Naive thymus-derived CD4-positive, alpha-beta T cell (primary cell): Measurements from ENCODE around the gene SLC6A12. TPM values are rescaled to one million over a fixed set of nuclear protein-coding genes. Genes with fewer than 3 reads are reported as not detected.
A peak's percentile ranks its signal among the peaks of the same experiment; 100 is the strongest.

Experiments
- ATAC-seq: fragments of 150-1000 bp; cut with Tn5 transposase; 2 replicates; pipeline ENCODE4 v1.10.0; 2021; ENCODE audit warnings: mild to moderate bottlenecking, moderate library complexity
- CTCF ChIA-PET: fragments of 350-600 bp; sonication (Branson Sonifier 250); formaldehyde crosslinking; loops from one replicate; lab custom pipeline; 2021; ENCODE audit warnings: antibody characterized with exemption; lab: Charles Lee
- POLR2A ChIA-PET: fragments of 350-600 bp; sonication (Branson Sonifier 250); formaldehyde crosslinking; loops from one replicate; lab custom pipeline; 2021; ENCODE audit warnings: antibody characterized with exemption, inconsistent platforms; lab: Charles Lee
- DNase-seq, 9 donors: peaks; one replicate each; pipeline versions ENCODE4 v3.0.0 to v3.0.0-alpha.2; 2020 to 2022; ENCODE audit warnings: mixed read lengths in 1 of 9
- H3K27ac ChIP-seq: one replicate; pipeline ENCODE4 v1.7.0; 2013; ENCODE audit warnings: mild to moderate bottlenecking, low read depth, low read length, moderate library complexity
- H3K27me3 ChIP-seq, 2 donors: one replicate each; pipeline ENCODE4 v1.7.0; 2013; ENCODE audit warnings: low read length in 2 of 2, mild to moderate bottlenecking in 2 of 2, moderate library complexity in 2 of 2; ENCODE audit not compliant: control insufficient read depth in 2 of 2, insufficient read depth in 2 of 2
- H3K36me3 ChIP-seq, 3 experiments: 1 replicate in 2 of 3; 2 replicates in 1 of 3; pipeline ENCODE4 v1.7.0; 2013; ENCODE audit warnings: low read length in 3 of 3, mild to moderate bottlenecking in 3 of 3, moderate library complexity in 1 of 3; ENCODE audit not compliant: insufficient read depth in 3 of 3, control insufficient read depth in 2 of 3
- H3K4me1 ChIP-seq, 2 donors: one replicate each; pipeline ENCODE4 v1.7.0; 2013; ENCODE audit warnings: low read length in 2 of 2, mild to moderate bottlenecking in 2 of 2, moderate library complexity in 1 of 2; ENCODE audit not compliant: control insufficient read depth in 2 of 2, insufficient read depth in 2 of 2
- H3K4me3 ChIP-seq: 2 replicates; pipeline ENCODE4 v1.7.0; 2013; ENCODE audit warnings: mild to moderate bottlenecking, low read length
- H3K9me3 ChIP-seq, 3 experiments: 1 replicate in 2 of 3; 2 replicates in 1 of 3; pipeline ENCODE4 v1.7.0; 2013; ENCODE audit warnings: low read length in 3 of 3; ENCODE audit not compliant: control insufficient read depth in 2 of 3
- H3K27ac Mint-ChIP-seq, 9 donors: one replicate each; pipeline ENCODE4 v1.8.0; 2020 to 2022; ENCODE audit warnings: mixed read lengths in 9 of 9, mild to moderate bottlenecking in 8 of 9, moderate library complexity in 5 of 9, inconsistent platforms in 2 of 9
- H3K27me3 Mint-ChIP-seq, 5 donors: one replicate each; pipeline ENCODE4 v1.8.0; 2021 to 2022; ENCODE audit warnings: mixed read lengths in 5 of 5, mild to moderate bottlenecking in 1 of 5
- H3K36me3 Mint-ChIP-seq, 5 donors: one replicate each; pipeline ENCODE4 v1.8.0; 2020 to 2022; ENCODE audit warnings: mixed read lengths in 5 of 5, mild to moderate bottlenecking in 3 of 5, inconsistent platforms in 1 of 5
- H3K4me1 Mint-ChIP-seq, 7 donors: one replicate each; pipeline ENCODE4 v1.8.0; 2020 to 2022; ENCODE audit warnings: mixed read lengths in 7 of 7, mild to moderate bottlenecking in 3 of 7, inconsistent platforms in 1 of 7
- H3K4me3 Mint-ChIP-seq, 10 donors: one replicate each; pipeline ENCODE4 v1.8.0; 2020 to 2022; ENCODE audit warnings: mild to moderate bottlenecking in 10 of 10, mixed read lengths in 10 of 10, moderate library complexity in 6 of 10, inconsistent platforms in 2 of 10
- H3K9me3 Mint-ChIP-seq, 11 donors: one replicate each; pipeline ENCODE4 v1.8.0; 2020 to 2022; ENCODE audit warnings: mixed read lengths in 11 of 11, mild to moderate bottlenecking in 4 of 11, inconsistent platforms in 1 of 11, moderate library complexity in 1 of 11
- intact Hi-C, 2 donors: fragments of 100-400 bp; cut with micrococcal nuclease; formaldehyde crosslinking; loops; one replicate each; pipeline ENCODE4 v1.15.1; 2023
- polyA plus RNA-seq, 2 donors: library from polyadenylated mRNA; unstranded; fragments of 300-500 nt; fragmentation: Illumina TruSeq; gene quantifications; one replicate each; pipeline ENCODE4 v1.2.3, GENCODE V29; 2021
- total RNA-seq, 6 experiments: library from RNA in 5 of 6; stranded (reverse) in 5 of 6; gene quantifications; 1 replicate in 5 of 6; 2 replicates in 1 of 6; pipeline ENCODE4 v1.2.3 and lab custom pipeline; 2021 to 2026

SLC6A12 gene
- total and polyA plus RNA-seq, 7 experiments from 2014 or later = 0.30 to 4.2 TPM; not detected in 5

DNA sequence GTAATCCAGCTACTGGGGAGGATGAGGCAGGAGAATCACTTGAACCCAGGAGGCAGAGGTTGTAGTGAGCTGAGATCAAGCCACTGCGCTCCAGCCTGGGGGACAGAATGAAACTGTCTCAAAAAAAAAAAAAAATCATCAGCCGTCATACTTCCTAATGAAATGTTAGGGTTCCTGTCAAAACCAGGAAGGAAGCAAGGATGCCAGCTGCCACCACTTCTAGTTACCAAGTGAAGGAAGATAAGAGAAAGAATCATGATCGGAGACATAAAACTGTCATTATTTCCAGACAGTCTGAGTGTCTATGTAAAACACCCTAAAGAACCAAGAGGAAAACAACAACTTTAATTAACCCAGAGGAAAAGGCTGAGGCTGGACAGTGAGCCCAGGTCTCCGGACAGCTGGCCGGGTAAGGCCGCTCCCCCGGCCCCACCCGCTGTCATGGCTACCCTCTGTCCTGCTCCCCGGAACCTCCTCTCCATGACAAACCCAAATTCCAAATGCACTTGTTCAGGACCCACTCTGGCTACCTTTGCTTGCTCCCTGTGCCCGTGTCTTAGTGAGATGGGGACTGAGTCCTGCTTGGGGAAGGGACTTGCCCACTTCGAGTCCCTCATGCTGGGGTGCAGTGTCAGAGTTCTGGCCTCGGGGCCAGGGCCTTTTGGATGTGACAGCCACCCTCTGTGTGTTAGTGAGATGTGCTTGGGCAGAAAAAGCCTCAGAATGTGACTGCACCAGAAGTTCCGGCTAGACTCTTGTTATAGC lies 29.0 kb downstream of the SLC6A12 start:
- ChIA-PET CTCF (no interaction called here), POLR2A (no interaction called here)
- ATAC-seq (no peak), DNase-seq (no peak)
- H3K9me3 Mint-ChIP-seq = peaks cover 0 to 1% (median 0%) of the 10 kb centered on the region in 11 donors
- H3K4me1 Mint-ChIP-seq = peaks cover 0 to 14% (median 8%) of the 10 kb centered on the region in 7 donors
- H3K4me3 Mint-ChIP-seq = peak overlapping the region in 1 of 10 donors; percentile 3
- Histone ChIP-seq H3K27ac (no peak overlapping the region), H3K27me3 (peaks cover 0 to 4% of the 10 kb centered on the region in 2 donors), H3K9me3 (no peaks in the 10 kb centered on the region), H3K36me3 (no peaks in the 10 kb centered on the region), H3K4me1 (no peaks in the 10 kb centered on the region), H3K4me3 (no peak overlapping the region)
- no peaks in the 10 kb centered on the region for H3K36me3 Mint-ChIP-seq
- H3K27me3 Mint-ChIP-seq = peaks cover 4 to 30% (median 13%) of the 10 kb centered on the region in 5 donors
- intact Hi-C loops = no loop called here
- H3K27ac Mint-ChIP-seq = no peak overlapping the region

DNA sequence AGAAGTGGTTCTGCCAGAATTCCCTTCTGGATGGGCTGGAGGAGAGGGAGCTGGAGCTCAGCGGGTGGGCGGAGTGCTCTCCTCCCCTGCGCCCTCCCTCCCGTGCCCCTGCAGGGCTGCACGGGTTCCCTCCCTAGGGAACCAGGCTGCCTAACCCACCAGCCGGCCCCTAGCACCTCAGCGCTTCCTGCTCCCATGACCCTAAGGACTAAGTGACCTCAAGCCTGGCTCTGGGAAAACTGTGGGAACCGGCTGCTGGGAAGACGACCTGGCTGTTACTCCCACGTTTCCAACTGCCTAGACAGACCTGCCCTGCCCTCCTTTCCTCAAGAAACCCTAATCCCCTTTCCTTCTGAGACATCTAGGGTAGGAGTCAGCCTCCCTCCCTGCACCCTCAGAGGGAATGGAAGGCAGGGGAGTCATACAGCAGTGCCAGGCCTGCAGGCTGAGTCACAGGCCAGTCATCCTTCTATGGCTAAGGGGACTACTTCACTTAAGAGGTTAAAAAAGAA lies 31.5 kb downstream of the SLC6A12 start:
- H3K36me3 ChIP-seq = no peaks in the 10 kb centered on the region
- H3K27me3 ChIP-seq = no peaks in the 10 kb centered on the region
- no peak overlapping the region for H3K4me3 Mint-ChIP-seq
- CTCF ChIA-PET = no interaction called here
- H3K4me1 Mint-ChIP-seq = peaks cover 0 to 12% (median 6%) of the 10 kb centered on the region in 7 donors
- peak overlapping the region in 2 of 9 donors; percentile 28 to 48 for H3K27ac Mint-ChIP-seq
- intact Hi-C loops = no loop called here
- POLR2A ChIA-PET = no interaction called here
- H3K9me3 Mint-ChIP-seq = peaks cover 0 to 1% (median 0%) of the 10 kb centered on the region in 11 donors
- H3K36me3 Mint-ChIP-seq = no peaks in the 10 kb centered on the region
- H3K27me3 Mint-ChIP-seq = peaks cover 6 to 34% (median 19%) of the 10 kb centered on the region in 5 donors
- no peak for ATAC-seq
- no peak overlapping the region for H3K27ac ChIP-seq
- H3K4me3 ChIP-seq = no peak overlapping the region
- DNase-seq = no peak
- no peaks in the 10 kb centered on the region for H3K4me1 ChIP-seq
- no peaks in the 10 kb centered on the region for H3K9me3 ChIP-seq

DNA sequence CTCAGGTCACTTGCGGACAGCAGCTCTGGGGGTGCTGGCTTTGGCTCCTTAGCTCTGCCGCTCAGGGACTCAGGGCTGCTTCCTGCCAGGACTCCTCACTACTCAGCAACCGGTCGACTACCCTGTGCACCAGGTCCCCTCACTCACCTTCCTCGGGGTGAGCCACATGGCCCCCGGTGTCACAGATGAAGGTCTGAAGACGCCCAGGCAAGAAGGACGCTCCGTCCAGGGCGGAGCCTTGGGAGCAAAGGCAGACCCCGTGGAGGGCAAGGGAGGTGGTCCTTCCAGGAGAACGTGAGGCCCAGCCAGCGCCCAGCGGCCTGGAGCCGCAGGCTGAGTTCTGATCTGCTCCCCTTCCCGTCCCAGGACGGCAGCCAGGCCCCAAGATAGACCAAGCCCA lies 32.0 kb downstream of the SLC6A12 start:
- no peaks in the 10 kb centered on the region for H3K36me3 Mint-ChIP-seq
- intact Hi-C loops = no loop called here
- no peak overlapping the region for H3K27ac Mint-ChIP-seq
- Histone ChIP-seq H3K4me1 (no peaks in the 10 kb centered on the region), H3K27ac (no peak overlapping the region), H3K4me3 (no peak overlapping the region), H3K9me3 (no peaks in the 10 kb centered on the region), H3K36me3 (no peaks in the 10 kb centered on the region), H3K27me3 (no peaks in the 10 kb centered on the region)
- ChIA-PET POLR2A (no interaction called here), CTCF (no interaction called here)
- H3K4me1 Mint-ChIP-seq = peaks cover 0 to 12% (median 6%) of the 10 kb centered on the region in 7 donors
- ATAC-seq (no peak), DNase-seq (no peak)
- no peaks in the 10 kb centered on the region for H3K9me3 Mint-ChIP-seq
- peaks cover 6 to 34% (median 19%) of the 10 kb centered on the region in 5 donors for H3K27me3 Mint-ChIP-seq
- no peak overlapping the region for H3K4me3 Mint-ChIP-seq

DNA sequence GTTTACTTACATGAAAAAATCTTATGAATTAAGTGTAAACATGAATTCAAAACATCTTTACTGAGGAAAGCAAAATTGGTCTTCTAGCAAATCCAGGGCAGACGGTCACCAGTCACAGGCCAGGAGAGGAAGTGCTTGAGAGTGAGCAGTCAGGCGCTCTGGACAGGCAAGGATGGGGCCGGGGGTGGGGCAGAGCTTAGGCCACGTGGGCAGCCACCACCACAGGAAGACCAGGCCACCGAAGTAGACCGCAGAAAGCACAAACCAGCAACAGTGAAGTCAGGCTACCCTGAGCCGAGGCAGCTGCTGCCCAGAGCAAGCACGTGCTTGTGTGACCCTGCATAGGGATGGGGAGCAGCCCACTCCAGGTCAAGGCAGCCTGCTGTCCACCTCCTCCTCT lies 33.5 kb downstream of the SLC6A12 start:
- intact Hi-C loops = no loop called here
- DNase-seq = no peak

DNA sequence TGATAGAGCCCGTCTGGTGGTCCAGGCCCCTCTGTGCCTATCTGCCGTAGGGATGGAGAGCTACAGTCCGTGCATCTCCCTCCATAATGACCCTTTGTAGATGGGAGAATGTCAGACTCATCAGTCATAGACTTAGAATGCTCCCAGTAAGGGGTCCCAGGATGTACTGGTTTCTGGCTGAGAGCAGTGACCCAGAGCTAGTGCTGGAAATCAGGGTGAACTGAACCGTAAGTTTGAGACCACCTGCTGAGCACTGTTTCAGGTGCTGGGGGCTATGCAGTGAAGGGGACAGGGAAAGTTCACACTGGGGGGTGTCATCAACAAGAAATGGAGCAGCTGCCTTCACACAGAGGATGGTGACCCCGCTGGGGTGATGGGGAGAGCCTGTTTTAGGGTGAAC lies 34.1 kb downstream of the SLC6A12 start:
- no peaks in the 10 kb centered on the region for H3K4me1 ChIP-seq
- H3K4me1 Mint-ChIP-seq = peaks cover 0 to 12% (median 6%) of the 10 kb centered on the region in 7 donors
- no peak overlapping the region for H3K27ac Mint-ChIP-seq
- no peaks in the 10 kb centered on the region for H3K36me3 ChIP-seq
- CTCF ChIA-PET = no interaction called here
- H3K9me3 Mint-ChIP-seq = no peaks in the 10 kb centered on the region
- no peak overlapping the region for H3K4me3 ChIP-seq
- peaks cover 6 to 30% (median 16%) of the 10 kb centered on the region in 5 donors for H3K27me3 Mint-ChIP-seq
- H3K27me3 ChIP-seq = no peaks in the 10 kb centered on the region
- POLR2A ChIA-PET = no interaction called here
- intact Hi-C loops = no loop called here
- no peak for DNase-seq
- H3K9me3 ChIP-seq = no peaks in the 10 kb centered on the region
- H3K36me3 Mint-ChIP-seq = no peaks in the 10 kb centered on the region
- H3K4me3 Mint-ChIP-seq = no peak overlapping the region
- no peak for ATAC-seq
- H3K27ac ChIP-seq = no peak overlapping the region

More for the DNA sequence above, 33.5 kb downstream of the SLC6A12 start:
- H3K36me3 ChIP-seq = no peaks in the 10 kb centered on the region
- no peak overlapping the region for H3K27ac Mint-ChIP-seq
- peaks cover 6 to 31% (median 16%) of the 10 kb centered on the region in 5 donors for H3K27me3 Mint-ChIP-seq
- no peak overlapping the region for H3K4me3 ChIP-seq
- no peaks in the 10 kb centered on the region for H3K4me1 ChIP-seq
- no peaks in the 10 kb centered on the region for H3K9me3 ChIP-seq
- no peak overlapping the region for H3K27ac ChIP-seq
- ChIA-PET POLR2A (no interaction called here), CTCF (no interaction called here)
- peak; percentile 88 for ATAC-seq
- no peak overlapping the region for H3K4me3 Mint-ChIP-seq
- H3K9me3 Mint-ChIP-seq = no peaks in the 10 kb centered on the region
- H3K27me3 ChIP-seq = no peaks in the 10 kb centered on the region
- no peaks in the 10 kb centered on the region for H3K36me3 Mint-ChIP-seq
- peaks cover 0 to 15% (median 6%) of the 10 kb centered on the region in 7 donors for H3K4me1 Mint-ChIP-seq

DNA sequence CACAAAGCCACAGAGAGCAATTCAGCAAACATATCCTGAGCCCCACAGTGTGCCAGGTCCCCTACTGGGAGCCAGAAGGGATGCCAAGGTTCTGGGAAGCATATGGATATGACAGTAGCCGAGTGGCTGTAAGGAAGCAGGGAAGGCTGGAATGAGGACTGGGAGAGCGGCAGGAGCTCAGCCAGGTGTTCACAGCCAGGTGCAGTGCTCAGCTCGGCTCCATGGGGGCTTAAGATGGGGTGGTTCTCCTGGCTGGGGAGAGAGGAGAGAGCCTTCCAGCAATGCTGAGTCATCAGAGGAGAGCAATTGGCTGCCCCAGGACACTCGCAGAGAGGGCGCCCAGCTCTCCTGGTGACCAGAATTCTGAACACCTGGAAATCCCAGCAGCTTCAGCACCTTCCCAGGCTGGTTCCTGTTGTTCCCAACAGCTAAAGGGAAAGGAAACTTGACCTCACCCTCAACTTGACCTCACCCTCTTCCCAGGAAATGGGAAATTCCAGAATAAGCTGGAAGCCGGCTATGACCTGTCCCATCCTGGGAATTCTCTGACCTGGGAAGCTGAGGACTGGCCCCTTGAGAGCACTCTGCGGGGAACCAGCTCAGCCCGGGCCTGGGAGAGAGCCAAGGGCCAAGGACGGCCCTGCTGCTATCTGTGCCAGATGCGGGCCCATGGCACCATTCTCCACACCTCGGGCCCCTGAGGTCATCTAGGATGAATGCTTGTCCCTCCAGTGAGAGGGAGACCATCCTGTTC lies 34.6 kb downstream of the SLC6A12 start:
- Histone ChIP-seq H3K4me1 (no peaks in the 10 kb centered on the region), H3K27me3 (no peaks in the 10 kb centered on the region), H3K27ac (no peak overlapping the region), H3K36me3 (no peaks in the 10 kb centered on the region), H3K9me3 (no peaks in the 10 kb centered on the region), H3K4me3 (no peak overlapping the region)
- CTCF ChIA-PET = no interaction called here
- H3K27ac Mint-ChIP-seq = no peak overlapping the region
- ATAC-seq (no peak), DNase-seq (no peak)
- intact Hi-C loops = no loop called here
- H3K9me3 Mint-ChIP-seq = no peaks in the 10 kb centered on the region
- H3K4me3 Mint-ChIP-seq = no peak overlapping the region
- peaks cover 0 to 10% (median 6%) of the 10 kb centered on the region in 7 donors for H3K4me1 Mint-ChIP-seq
- POLR2A ChIA-PET = no interaction called here
- no peaks in the 10 kb centered on the region for H3K36me3 Mint-ChIP-seq
- H3K27me3 Mint-ChIP-seq = peaks cover 4 to 28% (median 15%) of the 10 kb centered on the region in 5 donors
